ENCODE measurements around the gene TBC1D25. TPM values are rescaled to one million over a fixed set of nuclear protein-coding genes. Genes with fewer than 3 reads are reported as not detected.

Gene TBC1D25
- total and polyA plus RNA-seq, 2 of the 4 experiments (the other 2 are of a cell fraction), result 11.3 to 15.9 TPM

GRCh38 chrX:48595929-48596328, 56.4 kb downstream of the TBC1D25 start:
- Histone ChIP-seq H2AFZ (replicated peaks; ENCODE audit: low read length, poor library complexity) (no peak overlapping the region), H3K23ac (ENCODE audit: low read depth, low read length) (no peak overlapping the region), H3K14ac (replicated peaks; ENCODE audit: low read depth, low read length) (no peak overlapping the region), H2BK5ac (ENCODE audit: low read depth, low read length, poor library complexity, severe bottlenecking) (no peak overlapping the region), H2AK5ac (ENCODE audit: low read depth, low read length) (no peak overlapping the region), H3K18ac (ENCODE audit: low read depth, low read length) (no peak overlapping the region), H3K4ac (ENCODE audit: low read depth, low read length) (no peak overlapping the region), H4K20me1 (ENCODE audit: insufficient read depth, low read length) (no peaks in the 10 kb centered on the region), H2BK15ac (ENCODE audit: low read depth, low read length) (no peak overlapping the region), H3K9ac (ENCODE audit: low read depth, low read length) (no peak overlapping the region), H2BK20ac (ENCODE audit: low read depth, low read length) (no peak overlapping the region), H3K4me2 (ENCODE audit: low read depth, low read length) (no peak overlapping the region), H4K8ac (ENCODE audit: low read depth in 2 of 2, low read length in 2 of 2) (no peak overlapping the region), H3K4me1 (ENCODE audit: control insufficient read depth, insufficient read depth, low read length) (peaks cover 5% of the 10 kb centered on the region; the same call in 1 of the 2 replicates), H3K9me1 (ENCODE audit: insufficient read depth, low read length) (peaks cover 8% of the 10 kb centered on the region; the same call in 1 of the 2 replicates), H4K5ac (ENCODE audit: low read depth, low read length) (no peak overlapping the region), H3K36me3 (ENCODE audit: control insufficient read depth, insufficient read depth, low read length) (peaks cover 9% of the 10 kb centered on the region; the same call in 1 of the 2 replicates), H3K27me3 (ENCODE audit: control insufficient read depth, insufficient read depth, low read length) (no peaks in the 10 kb centered on the region), H2AK9ac (replicated peaks; ENCODE audit: low read depth, low read length, poor library complexity) (no peak overlapping the region), H2BK120ac (ENCODE audit: low read depth, low read length) (no peak overlapping the region), H3K9me3 (ENCODE audit: control insufficient read depth, insufficient read depth, low read length) (no peaks in the 10 kb centered on the region), H3K79me1 (ENCODE audit: low read depth in 1 of 2, low read length in 2 of 2) (peaks cover 3 to 10% of the 10 kb centered on the region in 2 experiments; a peak in 2 of 4 replicates), H3K4me3 (ENCODE audit: insufficient read depth, low read depth, low read length) (no peak overlapping the region), H3K56ac (ENCODE audit: extremely low read depth, insufficient read depth, low read length) (no peak overlapping the region), H4K91ac (ENCODE audit: insufficient read depth, low read depth, low read length) (no peak overlapping the region), H3K27ac (ENCODE audit: insufficient read depth, low read length) (no peak overlapping the region)
- intact Hi-C loops (cut with micrococcal nuclease) (no loop called here), dilution Hi-C loops (cut with HindIII; ENCODE audit: low sequenced_read_pairs, unreplicated experiment) (no loop called here), in situ Hi-C loops (cut with MboI; ENCODE audit: low sequenced_read_pairs) (no loop called here)
- POLR2A ChIA-PET (ENCODE audit: unreplicated experiment), result no interaction called here
- TF ChIP-seq CHD1 (IDR thresholded peaks at IDR 0.05; ENCODE audit: low read depth, low read length) (no peak), CTCF (conservative IDR thresholded peaks at IDR 0.05; ENCODE audit: low read depth, low read length) (no peak), MAFK (IDR thresholded peaks at IDR 0.05; ENCODE audit: low read depth, low read length) (peak; percentile 54; the same call in 1 of the 2 replicates)
- no CpG with 5 or more reads among the region's 2 CpGs for WGBS, 2 experiments (ENCODE audit: extremely low coverage in 2 of 2, insufficient read length in 1 of 2)
- no TSS peak for BruUV-seq (replicated peaks)
- CTCF ChIA-PET, result interaction anchor here (0.5 to 0.6 kb wide), 3 partner anchors 8 to 87 kb away, joined by 3 to 4 read pairs (median 4); no protein-coding TSS in a partner anchor
- ATAC-seq (ENCODE audit: low read depth) (no peak), DNase-seq (no peak)

Measured in IMR-90 (cell line).